Activated CD4-positive, alpha-beta T cell treated with anti-CD3 and anti-CD28 coated beads, Interleukin-2, amount 50 U/mL, for 16 hours (primary cell): ENCODE measurements around the gene OLFM1.

Experiments used
- DNase-seq: peaks from one replicate; pipeline ENCODE4 v3.0.0-alpha.2; 2020

The OLFM1 gene

DNA sequence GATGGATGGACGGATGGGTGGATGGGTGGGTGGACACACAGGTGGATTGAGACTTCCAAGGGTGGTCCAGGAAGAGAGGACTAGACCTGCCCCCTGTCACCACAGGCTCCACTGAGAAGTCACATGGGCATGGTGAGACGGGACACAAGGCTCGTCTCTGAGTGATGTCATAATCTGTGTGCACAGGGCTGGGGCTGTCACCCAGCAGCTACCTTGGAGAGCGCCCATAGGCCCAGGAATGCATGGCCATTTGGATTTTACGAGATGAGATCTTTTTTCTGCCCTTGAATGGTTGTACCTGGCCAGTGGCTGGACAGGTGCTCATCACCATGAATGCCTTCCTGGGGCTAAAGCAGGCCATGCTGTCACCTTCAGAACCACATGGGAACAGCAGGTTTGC, 3.1 kb downstream of the OLFM1 start:
- DNase-seq = no peak

GRCh38 chr9:135091545-135091944, 4.1 kb downstream of the OLFM1 start:
- DNase-seq = no peak

- DNase-seq = no peak
Observed at GRCh38 chr9:135093111-135093510, 5.6 kb downstream of the OLFM1 start.

GRCh38 chr9:135093911-135094584, 6.6 kb downstream of the OLFM1 start:
- no peak for DNase-seq

GRCh38 chr9:135095470-135096407, 8.3 kb downstream of the OLFM1 start:
- no peak for DNase-seq

DNA sequence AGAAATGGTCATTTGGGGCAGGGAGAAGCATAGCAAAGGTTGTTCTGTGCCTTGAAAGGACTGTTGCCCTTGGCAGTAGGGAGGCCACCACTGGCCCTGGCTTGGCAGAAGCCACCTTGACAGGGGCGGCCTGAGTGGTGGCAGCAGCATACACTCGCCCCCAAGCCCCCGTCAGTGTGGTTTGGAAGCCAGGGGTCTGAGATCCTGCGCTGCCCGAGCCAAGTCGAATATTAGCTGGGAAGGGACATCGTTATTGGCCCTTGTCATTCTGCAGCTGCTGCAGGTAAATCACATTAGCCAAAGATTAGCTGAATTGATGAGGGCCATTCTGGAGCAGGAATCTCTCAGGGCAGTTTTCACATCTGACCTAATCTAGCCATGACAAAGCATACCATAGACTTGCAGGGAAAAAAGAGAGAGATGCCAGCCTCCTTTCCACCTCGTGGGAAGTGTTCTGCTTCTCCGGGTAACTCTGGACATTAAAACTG, 9.0 kb downstream of the OLFM1 start:
- DNase-seq = no peak

GRCh38 chr9:135098400-135099105, 11.1 kb downstream of the OLFM1 start:
- no peak for DNase-seq

DNA sequence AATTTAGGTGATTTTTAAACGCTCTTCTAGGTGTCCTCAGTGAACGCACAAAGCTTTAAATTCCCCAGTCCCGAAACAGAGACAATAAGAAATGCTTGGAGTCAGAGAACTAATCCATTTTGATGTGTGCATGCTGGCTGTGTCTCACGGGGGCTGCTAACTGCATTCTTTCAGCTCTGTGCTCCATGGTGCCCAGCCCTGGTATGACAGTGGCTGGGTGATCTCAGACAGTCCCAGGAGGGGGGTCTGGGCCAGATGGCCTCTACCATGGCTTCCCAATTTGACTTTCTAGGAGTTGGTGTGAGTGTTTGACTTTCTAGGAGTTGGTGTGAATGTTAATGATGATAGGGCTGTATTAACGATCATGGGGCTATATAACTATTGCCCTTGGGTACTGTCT, 12.1 kb downstream of the OLFM1 start:
- DNase-seq = no peak

- DNase-seq = no peak
Observed at GRCh38 chr9:135100241-135100681, 12.8 kb downstream of the OLFM1 start.

DNA sequence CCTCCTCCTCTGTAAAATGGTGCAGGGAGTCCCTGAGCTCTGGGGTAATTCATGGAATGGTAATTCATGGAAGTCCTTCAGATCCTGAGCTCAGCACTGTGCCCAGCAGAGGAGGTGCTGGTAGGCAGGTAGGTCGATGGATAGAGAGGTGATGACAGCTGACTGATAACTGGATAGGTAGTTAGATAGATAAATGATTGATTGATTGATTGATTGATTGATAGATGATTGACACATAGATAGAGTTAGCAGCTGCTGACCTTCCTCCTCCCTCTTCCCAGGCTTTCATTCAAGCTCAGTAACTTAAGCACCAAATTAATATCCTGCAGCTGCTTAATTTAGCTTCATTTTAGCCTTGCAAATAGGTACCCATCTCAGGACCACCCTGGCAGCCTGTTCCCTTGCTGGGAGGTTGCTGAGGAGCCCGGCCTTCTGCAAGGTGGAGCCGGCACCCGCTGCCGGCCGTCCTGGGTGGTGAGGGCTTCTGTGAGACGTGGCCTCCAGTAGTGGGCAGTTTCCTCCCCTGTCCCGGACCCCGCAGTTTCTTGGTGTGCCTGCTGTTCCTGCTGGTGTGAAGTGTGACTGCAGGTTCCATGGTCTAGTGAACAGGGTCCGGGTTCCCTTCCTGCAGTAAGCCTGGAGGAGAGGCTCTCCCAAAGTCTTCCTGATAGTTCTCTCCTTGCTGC, 13.4 kb downstream of the OLFM1 start:
- no peak for DNase-seq

GRCh38 chr9:135101486-135101885, 14.0 kb downstream of the OLFM1 start:
- DNase-seq = no peak

- no peak for DNase-seq
Observed at GRCh38 chr9:135101926-135102325, 14.5 kb downstream of the OLFM1 start.

GRCh38 chr9:135102331-135102730, 14.9 kb downstream of the OLFM1 start:
- DNase-seq = no peak

GRCh38 chr9:135103001-135103446, 15.6 kb downstream of the OLFM1 start:
- no peak for DNase-seq

GRCh38 chr9:135103931-135104639, 16.6 kb downstream of the OLFM1 start:
- DNase-seq = no peak

- no peak for DNase-seq
Observed at GRCh38 chr9:135104761-135105160, 17.3 kb downstream of the OLFM1 start.

- DNase-seq = no peak
Observed at GRCh38 chr9:135105211-135105745, 17.8 kb downstream of the OLFM1 start.

GRCh38 chr9:135105938-135106491, 18.5 kb downstream of the OLFM1 start:
- no peak for DNase-seq

DNA sequence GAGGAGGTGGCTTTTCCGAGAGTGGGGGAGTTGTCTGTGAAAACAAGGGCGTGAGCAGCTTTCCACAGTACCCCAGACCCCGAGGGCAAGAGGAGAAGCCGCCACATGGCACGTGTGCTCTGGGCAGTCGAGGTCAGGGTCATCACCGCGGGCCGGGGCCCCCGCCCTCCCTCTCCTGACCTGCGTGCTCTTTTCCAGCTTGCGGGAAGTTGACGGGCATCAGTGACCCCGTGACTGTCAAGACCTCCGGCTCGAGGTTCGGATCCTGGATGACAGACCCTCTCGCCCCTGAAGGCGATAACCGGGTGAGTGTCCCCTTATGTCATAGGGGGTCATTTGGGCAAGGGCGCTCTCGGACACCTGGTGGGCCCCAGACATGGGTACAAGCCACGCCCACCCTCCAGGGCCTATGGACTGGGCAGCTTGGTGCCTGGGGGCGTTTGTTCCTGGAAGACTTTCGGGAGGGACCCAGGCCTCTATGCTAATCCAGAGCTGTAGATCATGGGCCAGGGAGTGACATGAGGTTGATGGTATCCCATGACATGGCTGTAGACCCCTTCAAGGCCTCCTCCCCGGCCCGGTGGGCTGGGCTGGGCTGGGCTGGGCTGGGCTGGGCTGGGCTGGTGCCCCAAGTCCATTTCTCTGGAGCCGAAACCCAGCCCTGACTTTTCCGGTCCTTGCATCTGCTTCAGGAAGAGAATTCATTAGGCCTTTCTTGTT, 19.2 kb downstream of the OLFM1 start:
- no peak for DNase-seq

- no peak for DNase-seq
Observed at GRCh38 chr9:135107581-135108235, 20.2 kb downstream of the OLFM1 start.
